Measurements from ENCODE around the gene NAA16.
"Not testable (repeated sequence)": the region's sequence is repeated elsewhere in the genome, so short reads cannot be mapped to it uniquely, and the experiment has no call there.

Gene NAA16

DNA sequence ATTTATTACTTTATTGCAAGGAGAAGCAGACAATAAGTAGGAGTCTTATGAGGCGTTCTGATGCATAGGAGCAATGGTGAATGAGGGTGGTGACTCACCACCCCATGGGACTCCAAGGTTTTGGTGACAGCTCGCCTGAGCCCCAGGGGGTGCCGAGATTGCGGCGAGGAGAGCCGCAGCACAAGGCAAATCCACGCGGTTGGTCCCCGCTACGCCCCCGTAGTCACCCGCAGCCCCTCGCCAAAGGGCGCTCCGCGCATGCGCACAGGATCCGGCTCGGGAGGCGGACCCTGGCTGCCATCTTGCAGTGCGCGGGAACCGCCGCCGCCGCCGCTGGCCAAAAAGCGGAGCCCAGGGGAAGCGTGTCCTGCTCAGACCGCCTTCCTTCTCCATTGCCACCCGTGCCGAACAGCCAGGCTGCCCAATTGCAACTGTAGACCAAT, at the start of gene NAA16:
Gene NAA16, plus strand, starts transcription at position 305 of the 443 bp plus-strand sequence. CDS start 262 bp downstream, outside the sequence.
- peak; percentile 86 for DNase-seq (ENCODE audit: low spot score)

GRCh38 chr13:41263261-41263971, 47.7 kb upstream of the NAA16 start, which contains the start of gene MTRF1:
Gene MTRF1, minus strand, starts transcription at chr13:41263576. Its CDS starts 2,669 bp downstream, at chr13:41260907.
- peak; percentile 73 for DNase-seq (ENCODE audit: low spot score)

- no peak for DNase-seq (ENCODE audit: low spot score)
These were observed 44.0 kb upstream of the NAA16 start for GRCh38 chr13:41267106-41267505.

GRCh38 chr13:41268764-41269163, 42.3 kb upstream of the NAA16 start:
- DNase-seq (ENCODE audit: low spot score), result no peak

- DNase-seq (ENCODE audit: low spot score), result no peak
These were observed 39.4 kb upstream of the NAA16 start for GRCh38 chr13:41271456-41272285.

GRCh38 chr13:41273831-41274441, 37.1 kb upstream of the NAA16 start:
- DNase-seq (ENCODE audit: low spot score), result no peak

DNA sequence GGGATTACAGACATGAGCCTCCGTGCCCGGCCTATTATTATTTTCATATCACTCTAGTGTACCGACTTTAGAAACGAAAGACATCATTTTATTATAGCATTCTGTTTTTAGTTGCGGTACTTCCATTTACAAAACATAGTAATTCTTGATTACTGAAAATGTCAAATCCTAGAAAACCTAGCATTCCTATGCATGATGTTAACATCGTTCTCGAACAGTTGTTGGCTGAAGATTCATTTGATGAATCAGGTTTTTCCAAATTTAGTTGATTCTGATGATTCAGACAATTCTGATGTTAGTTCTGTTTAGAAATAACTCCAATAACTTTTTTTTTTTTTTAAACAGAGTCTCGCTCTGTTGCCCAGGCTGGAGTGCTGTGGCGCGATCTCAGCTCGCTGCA, 36.2 kb upstream of the NAA16 start:
- no peak for DNase-seq (ENCODE audit: low spot score)

- DNase-seq (ENCODE audit: low spot score), result no peak
These were observed 34.2 kb upstream of the NAA16 start for GRCh38 chr13:41276824-41277223.

- not testable (repeated sequence) for DNase-seq (ENCODE audit: low spot score)
These were observed 31.9 kb upstream of the NAA16 start for GRCh38 chr13:41279156-41279555.

GRCh38 chr13:41282129-41282571, 28.9 kb upstream of the NAA16 start:
- no peak for DNase-seq (ENCODE audit: low spot score)

GRCh38 chr13:41284512-41285288, 26.4 kb upstream of the NAA16 start:
- no peak for DNase-seq (ENCODE audit: low spot score)

- no peak for DNase-seq (ENCODE audit: low spot score)
These were observed 24.7 kb upstream of the NAA16 start for GRCh38 chr13:41286370-41286769.

DNA sequence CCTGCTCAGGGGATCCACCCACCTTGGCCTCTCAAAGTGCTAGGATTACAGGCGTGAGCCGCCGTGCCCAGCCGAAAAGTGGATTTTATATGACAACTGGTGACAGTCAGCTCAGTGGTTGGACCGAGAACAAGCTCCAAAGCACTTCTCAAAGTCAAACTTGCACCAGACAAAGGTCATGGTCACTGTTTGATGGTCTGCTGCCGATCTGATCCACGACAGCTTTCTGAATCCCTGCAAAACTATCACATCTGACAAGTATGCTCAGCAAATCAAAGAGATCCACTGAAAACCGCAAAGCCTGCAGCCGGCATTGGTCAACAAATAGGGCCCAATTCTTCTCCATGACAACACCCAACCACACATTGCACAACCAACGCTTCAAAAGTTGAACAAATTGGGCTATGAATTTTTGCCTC, 21.6 kb upstream of the NAA16 start:
- no peak for DNase-seq (ENCODE audit: low spot score)

DNA sequence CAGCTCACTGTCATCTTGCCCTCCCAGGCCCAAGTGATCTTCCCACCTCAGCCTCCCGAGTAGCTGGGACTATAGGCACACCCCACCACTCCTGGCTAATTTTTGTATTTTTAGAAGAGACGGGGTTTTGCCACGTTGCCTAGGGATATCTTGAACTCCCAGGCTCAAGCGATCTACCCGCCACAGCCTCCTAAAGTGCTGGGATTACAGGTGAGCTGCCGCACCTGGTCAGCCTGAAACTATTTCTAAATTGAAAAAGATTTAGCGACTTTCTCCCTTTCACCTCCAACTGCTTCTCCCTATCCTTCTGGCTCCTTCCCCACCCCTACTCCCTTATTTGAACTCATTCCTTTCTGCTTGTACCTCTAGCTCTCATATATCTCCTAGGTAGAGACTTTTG, 19.8 kb upstream of the NAA16 start:
- no peak for DNase-seq (ENCODE audit: low spot score)

DNA sequence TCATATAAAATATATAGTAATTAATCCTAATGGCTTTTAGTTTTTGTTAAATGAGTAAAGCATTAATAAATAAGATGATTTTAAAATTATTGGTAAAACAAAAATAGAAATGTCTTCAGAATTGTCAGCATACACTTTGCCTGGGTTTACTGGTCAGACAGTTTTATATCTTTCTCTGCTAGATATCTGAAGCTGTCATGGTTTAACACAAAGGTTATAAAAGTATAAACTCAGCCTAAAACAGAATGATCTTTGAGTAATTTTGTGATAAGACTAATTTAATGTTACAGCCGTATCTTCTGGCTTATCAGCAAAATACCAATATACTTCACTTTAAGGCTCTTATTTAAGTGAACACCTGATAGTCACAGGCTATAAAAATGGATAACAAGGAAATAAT, 17.8 kb upstream of the NAA16 start:
- no peak for DNase-seq (ENCODE audit: low spot score)

- DNase-seq (ENCODE audit: low spot score), result no peak
These were observed 16.2 kb upstream of the NAA16 start for GRCh38 chr13:41294914-41295313.

DNA sequence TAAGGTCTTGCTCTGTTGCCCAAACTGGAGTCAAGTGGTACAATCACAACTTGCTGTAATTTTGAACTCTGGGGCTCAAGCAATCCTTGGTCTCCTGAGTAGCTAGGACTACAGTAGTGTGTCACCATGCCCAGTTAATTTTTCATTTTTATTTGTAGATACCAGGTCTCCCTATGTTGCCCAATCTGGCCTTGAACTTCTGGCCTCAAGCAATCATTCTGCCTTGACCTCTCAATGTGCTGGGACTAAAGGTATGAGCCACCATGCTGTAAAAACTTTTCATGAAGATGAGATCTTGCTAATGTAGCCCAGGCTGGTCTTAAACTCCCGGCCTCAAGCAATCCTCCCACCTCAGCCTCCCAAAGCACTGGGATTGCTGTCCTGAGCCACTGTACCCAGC, 15.1 kb upstream of the NAA16 start:
- DNase-seq (ENCODE audit: low spot score), result no peak

DNA sequence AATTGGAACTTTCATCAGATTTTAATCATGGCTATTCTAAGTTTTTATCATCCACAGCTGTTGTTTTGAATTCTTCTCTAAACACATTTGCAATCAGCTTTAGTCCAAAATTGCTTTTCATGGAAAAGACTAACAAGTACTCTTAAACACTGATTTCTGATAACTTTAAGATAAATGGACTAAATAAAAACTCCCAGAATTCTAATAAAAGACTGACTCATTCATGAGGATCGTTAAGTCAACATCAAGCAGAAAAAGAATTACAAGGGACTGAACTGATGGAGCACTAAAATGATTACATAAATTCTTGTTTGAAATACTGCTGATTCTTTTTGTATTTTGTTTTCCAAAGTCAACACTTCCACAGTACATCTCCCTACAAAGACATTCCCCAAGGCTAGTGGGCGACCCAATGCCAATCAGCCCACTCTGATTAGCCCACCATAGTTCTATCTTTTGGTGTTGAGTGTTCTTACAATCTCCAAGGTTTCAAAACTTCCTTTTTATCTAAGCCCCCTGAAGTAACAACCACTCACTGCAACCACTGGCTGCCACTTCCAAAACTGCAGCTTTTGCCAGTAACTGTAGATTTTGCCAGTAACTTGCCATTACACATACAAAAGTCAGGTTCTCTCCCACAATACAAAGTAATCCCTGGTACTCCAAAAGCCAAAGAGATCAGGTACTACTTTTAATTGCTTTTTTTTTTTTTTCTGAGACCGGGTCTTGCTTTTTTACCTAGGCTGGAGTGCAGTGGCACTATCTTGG, 14.0 kb upstream of the NAA16 start:
- DNase-seq (ENCODE audit: low spot score), result no peak

DNA sequence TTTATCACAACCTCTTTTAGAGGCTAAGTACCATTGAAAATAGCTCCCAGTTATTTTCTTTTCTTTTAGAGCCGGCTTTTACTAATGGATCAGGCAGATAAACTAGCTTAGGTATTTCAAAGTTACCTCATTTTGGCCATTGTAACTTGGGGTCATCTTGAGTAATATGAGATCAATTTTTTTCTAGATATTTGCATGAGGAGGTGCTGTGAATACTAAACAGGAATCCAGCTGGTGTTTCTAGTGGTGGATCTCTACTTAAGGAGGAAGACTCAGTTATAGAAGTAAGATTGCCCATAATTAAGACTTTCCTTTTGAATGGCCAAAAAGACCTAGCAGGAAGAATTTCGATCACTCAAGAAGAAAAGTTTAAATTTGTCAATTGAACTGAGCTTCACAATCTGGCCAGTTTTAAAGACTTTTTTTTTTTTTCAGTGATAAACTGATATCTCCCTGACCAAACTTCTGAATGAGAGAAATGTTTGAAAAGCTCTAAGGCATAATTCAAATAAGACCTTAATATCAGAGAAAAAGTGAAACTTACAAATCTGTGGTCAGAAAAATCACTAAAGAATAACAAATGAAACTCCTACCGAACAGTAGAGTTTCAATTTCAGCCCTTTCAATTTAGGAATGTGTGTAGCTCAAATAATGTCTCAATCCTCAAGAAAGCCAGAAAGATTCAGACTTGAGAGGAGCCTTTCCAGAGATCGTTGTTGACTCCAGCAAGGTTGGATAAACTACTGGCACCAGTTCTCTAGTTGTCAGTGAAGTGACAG, 11.6 kb upstream of the NAA16 start:
- DNase-seq (ENCODE audit: low spot score), result no peak

DNA sequence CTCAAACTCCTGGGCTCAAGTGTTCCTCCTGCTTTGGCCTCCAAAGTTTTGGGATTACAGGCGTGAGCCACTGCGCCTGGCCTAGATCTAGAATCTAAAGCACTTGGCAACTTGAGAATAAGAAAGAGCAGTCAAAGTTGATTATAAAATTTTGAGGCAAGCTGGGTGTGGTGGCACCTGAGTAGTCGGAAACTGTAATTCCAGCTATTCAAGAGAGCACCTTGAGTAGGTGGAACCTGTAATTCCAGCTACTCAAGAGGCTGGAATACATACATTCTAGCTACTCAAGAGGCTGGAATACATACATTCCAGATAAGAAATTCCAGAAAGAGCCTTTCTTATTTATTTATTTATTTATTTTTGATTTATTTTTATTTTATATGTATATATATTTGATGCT, 8.3 kb upstream of the NAA16 start:
- no peak for DNase-seq (ENCODE audit: low spot score)

Data from HuH-7.5 (cell line).